IMR-90 (cell line): ENCODE data around the gene KIFC3. TPM values are rescaled to one million over a fixed set of nuclear protein-coding genes. Genes with fewer than 3 reads are reported as not detected.

Experiments used
- ATAC-seq: fragments of 200-7000 bp; cut with Tn5 transposase; 2 replicates; pipeline ENCODE4 v1.9.1; 2020; ENCODE audit warnings: low read depth, mild to moderate bottlenecking, moderate library complexity
- BruUV-seq: library from RNA; stranded (reverse); fragments of 400-500 nt; replicated peaks from 2 replicates; lab custom pipeline; 2021; lab: Mats Ljungman, UMichigan
- CTCF ChIA-PET: fragments of 300-600 bp; formaldehyde crosslinking; extraction: SDS; loops from one replicate; lab custom pipeline; 2021; ENCODE audit warnings: antibody characterized with exemption; lab: Yijun Ruan, JAX
- POLR2A ChIA-PET: fragments of 300-600 bp; sonication (Branson Sonifier 250); formaldehyde crosslinking; loops from one replicate; lab custom pipeline; 2022; ENCODE audit warnings: antibody characterized with exemption; ENCODE audit not compliant: unreplicated experiment; lab: Charles Lee
- DNase-seq: peaks from one replicate; pipeline ENCODE4 v3.0.0; 2013
- H2AFZ ChIP-seq: replicated peaks from 2 replicates; pipeline ENCODE3; 2013; ENCODE audit warnings: low read length, mild to moderate bottlenecking; ENCODE audit not compliant: poor library complexity
- H2AK5ac ChIP-seq: 2 replicates; pipeline ENCODE4 v1.6.1; 2013; ENCODE audit warnings: low read depth, low read length, inconsistent platforms
- H2AK9ac ChIP-seq: replicated peaks from 2 replicates; pipeline ENCODE3; 2013; ENCODE audit warnings: mild to moderate bottlenecking, low read depth, low read length, moderate library complexity; ENCODE audit not compliant: poor library complexity
- H2BK120ac ChIP-seq: 2 replicates; pipeline ENCODE4 v1.6.1; 2013; ENCODE audit warnings: low read depth, low read length, inconsistent platforms
- H2BK15ac ChIP-seq: 3 replicates; pipeline ENCODE4 v1.6.1; 2013; ENCODE audit warnings: low read depth, low read length, inconsistent platforms
- H2BK20ac ChIP-seq: 2 replicates; pipeline ENCODE4 v1.6.1; 2013; ENCODE audit warnings: low read depth, mild to moderate bottlenecking, inconsistent platforms, low read length, moderate library complexity
- H2BK5ac ChIP-seq: 2 replicates; pipeline ENCODE4 v1.6.1; 2013; ENCODE audit warnings: mild to moderate bottlenecking, low read depth, low read length, inconsistent platforms; ENCODE audit not compliant: poor library complexity, severe bottlenecking
- H3K14ac ChIP-seq: replicated peaks from 2 replicates; pipeline ENCODE4 v1.6.1; 2013; ENCODE audit warnings: low read depth, low read length, inconsistent platforms
- H3K18ac ChIP-seq: 2 replicates; pipeline ENCODE4 v1.6.1; 2013; ENCODE audit warnings: low read depth, low read length, control low read depth
- H3K23ac ChIP-seq: 2 replicates; pipeline ENCODE4 v1.6.1; 2013; ENCODE audit warnings: low read depth, low read length, inconsistent platforms
- H3K27ac ChIP-seq: 2 replicates; pipeline ENCODE4 v1.5.1; 2013; ENCODE audit warnings: mild to moderate bottlenecking, control low read depth, low read length; ENCODE audit not compliant: insufficient read depth
- H3K27me3 ChIP-seq: 2 replicates; pipeline ENCODE4 v1.6.1; 2013; ENCODE audit warnings: low read length; ENCODE audit not compliant: control insufficient read depth, insufficient read depth
- H3K36me3 ChIP-seq: 2 replicates; pipeline ENCODE4 v1.6.1; 2013; ENCODE audit warnings: low read length, mixed read lengths; ENCODE audit not compliant: control insufficient read depth, insufficient read depth
- H3K4ac ChIP-seq: 2 replicates; pipeline ENCODE4 v1.6.1; 2013; ENCODE audit warnings: low read depth, low read length, inconsistent platforms
- H3K4me1 ChIP-seq: 2 replicates; pipeline ENCODE4 v1.6.1; 2013; ENCODE audit warnings: low read length, mixed read lengths; ENCODE audit not compliant: control insufficient read depth, insufficient read depth
- H3K4me2 ChIP-seq: 2 replicates; pipeline ENCODE4 v1.6.1; 2013; ENCODE audit warnings: low read depth, mild to moderate bottlenecking, control low read depth, low read length, moderate library complexity
- H3K4me3 ChIP-seq: 2 replicates; pipeline ENCODE4 v1.5.1; 2013; ENCODE audit warnings: low read depth, mild to moderate bottlenecking, control low read depth, low read length, moderate library complexity; ENCODE audit not compliant: insufficient read depth
- H3K56ac ChIP-seq: 2 replicates; pipeline ENCODE4 v1.6.1; 2013; ENCODE audit warnings: low read length, inconsistent platforms; ENCODE audit not compliant: insufficient read depth; ENCODE audit errors: extremely low read depth
- H3K79me1 ChIP-seq, 2 experiments: 2 replicates each; pipeline ENCODE4 v1.6.1; 2013; ENCODE audit warnings: low read length in 2 of 2, inconsistent platforms in 1 of 2, low read depth in 1 of 2
- H3K9ac ChIP-seq: 2 replicates; pipeline ENCODE4 v1.6.1; 2013; ENCODE audit warnings: low read depth, low read length, control low read depth
- H3K9me1 ChIP-seq: 2 replicates; pipeline ENCODE4 v1.6.1; 2013; ENCODE audit warnings: low read length, inconsistent platforms; ENCODE audit not compliant: insufficient read depth
- H3K9me3 ChIP-seq: 2 replicates; pipeline ENCODE4 v1.6.1; 2013; ENCODE audit warnings: low read length; ENCODE audit not compliant: control insufficient read depth, insufficient read depth
- H4K20me1 ChIP-seq: 2 replicates; pipeline ENCODE4 v1.6.1; 2013; ENCODE audit warnings: low read length, inconsistent platforms; ENCODE audit not compliant: insufficient read depth
- H4K5ac ChIP-seq: 2 replicates; pipeline ENCODE4 v1.6.1; 2013; ENCODE audit warnings: mild to moderate bottlenecking, low read depth, low read length, control low read depth
- H4K8ac ChIP-seq, 2 experiments: 2 replicates each; pipeline ENCODE4 v1.6.1; 2013; ENCODE audit warnings: low read depth in 2 of 2, low read length in 2 of 2, control low read depth in 1 of 2, inconsistent platforms in 1 of 2
- H4K91ac ChIP-seq: 2 replicates; pipeline ENCODE4 v1.6.1; 2013; ENCODE audit warnings: low read depth, low read length, inconsistent platforms; ENCODE audit not compliant: insufficient read depth
- BHLHE40 ChIP-seq: fragments of 150-350 bp; IDR thresholded peaks from 2 replicates; pipeline ENCODE4 v1.6.1; 2016; ENCODE audit warnings: mild to moderate bottlenecking, low read depth, low read length
- CHD1 ChIP-seq: IDR thresholded peaks from 2 replicates; pipeline ENCODE4 v1.6.1; 2012; ENCODE audit warnings: low read depth, low read length, improper control_type of control experiment
- ELK1 ChIP-seq: fragments of 150-350 bp; IDR thresholded peaks from 2 replicates; pipeline ENCODE4 v1.6.1; 2016; ENCODE audit warnings: low read depth, mild to moderate bottlenecking, low read length, moderate library complexity, borderline replicate concordance
- MAFK ChIP-seq: IDR thresholded peaks from 2 replicates; pipeline ENCODE4 v1.6.1; 2012; ENCODE audit warnings: low read depth, low read length, improper control_type of control experiment
- MXI1 ChIP-seq: IDR thresholded peaks from 2 replicates; pipeline ENCODE4 v1.6.1; 2012; ENCODE audit warnings: low read depth, mild to moderate bottlenecking, low read length, moderate library complexity, borderline replicate concordance
- NFE2L2 ChIP-seq: fragments of 150-350 bp; IDR thresholded peaks from 2 replicates; pipeline ENCODE4 v1.6.1; 2016; ENCODE audit warnings: low read depth, mild to moderate bottlenecking, low read length
- SMC3 ChIP-seq: fragments of 150-350 bp; IDR thresholded peaks from 2 replicates; pipeline ENCODE4 v1.6.1; 2016; ENCODE audit warnings: low read depth, mild to moderate bottlenecking, antibody characterized with exemption, low read length, moderate library complexity
- USF2 ChIP-seq: fragments of 150-350 bp; IDR thresholded peaks from 2 replicates; pipeline ENCODE4 v1.6.1; 2017; ENCODE audit warnings: mild to moderate bottlenecking, antibody characterized with exemption, low read length, low read depth
- WGBS, 2 experiments: methylation state at CpG; one replicate each; pipeline versions ENCODE4 v1.1.5 to v1.1.7; 2013; ENCODE audit warnings: missing lambda C conversion rate in 2 of 2; ENCODE audit not compliant: insufficient read length in 1 of 2; ENCODE audit errors: extremely low coverage in 2 of 2; 5-methylcytosine and 5-hydroxymethylcytosine counted together
- dilution Hi-C: fragments of 300-500 bp; cut with HindIII; formaldehyde crosslinking; loops from one replicate; pipeline ENCODE4 v1.14.3; 2018; ENCODE audit warnings: low sequenced_read_pairs; ENCODE audit not compliant: unreplicated experiment
- in situ Hi-C: fragments of 300-500 bp; cut with MboI; formaldehyde crosslinking; loops from 3 replicates; pipeline ENCODE4 v1.14.3; 2019; ENCODE audit warnings: low sequenced_read_pairs, inconsistent platforms, mixed read lengths
- intact Hi-C: fragments of 100-400 bp; cut with micrococcal nuclease; formaldehyde crosslinking; loops from 2 replicates; pipeline ENCODE4 v1.10.0; 2022
- polyA plus RNA-seq, 3 experiments: library from polyadenylated mRNA; depleted of rRNA; stranded (reverse); fragments of >200 nt; gene quantifications; 2 replicates each; pipeline ENCODE4 v1.2.3, GENCODE V29; 2012; ENCODE audit warnings: low replicate concordance in 1 of 3
- total RNA-seq: library from RNA; depleted of rRNA; stranded (reverse); fragments of >200 nt; gene quantifications from 2 replicates; pipeline ENCODE4 v1.2.3, GENCODE V29; 2012

KIFC3 gene
- total and polyA plus RNA-seq, 2 of the 4 experiments (the other 2 are of a cell fraction): 48.6 to 62.5 TPM

GRCh38 chr16:57749856-57750452, 52.3 kb downstream of the KIFC3 start:
- ChIA-PET POLR2A (no interaction called here), CTCF (no interaction called here)
- Histone ChIP-seq H3K36me3 (peaks cover 16% of the 10 kb centered on the region), H3K18ac (no peak overlapping the region), H3K27ac (no peak overlapping the region), H3K4me2 (no peak overlapping the region), H3K27me3 (no peaks in the 10 kb centered on the region), H4K8ac (no peak overlapping the region), H3K4me1 (no peaks in the 10 kb centered on the region), H3K9ac (no peak overlapping the region), H2BK120ac (no peak overlapping the region), H4K20me1 (no peaks in the 10 kb centered on the region), H4K5ac (no peak overlapping the region), H3K4me3 (no peak overlapping the region), H3K9me3 (no peaks in the 10 kb centered on the region), H2AFZ (no peak overlapping the region), H2AK9ac (no peak overlapping the region), H3K9me1 (no peaks in the 10 kb centered on the region), H3K23ac (no peak overlapping the region), H3K56ac (no peak overlapping the region), H2BK20ac (no peak overlapping the region), H3K14ac (no peak overlapping the region), H4K91ac (no peak overlapping the region), H2BK15ac (no peak overlapping the region), H2AK5ac (no peak overlapping the region), H3K4ac (no peak overlapping the region), H2BK5ac (no peak overlapping the region), H3K79me1 (no peaks in the 10 kb centered on the region)
- TF ChIP-seq CHD1 (no peak), NFE2L2 (no peak), MAFK (no peak), ELK1 (no peak), USF2 (no peak), SMC3 (no peak), BHLHE40 (no peak), MXI1 (no peak)
- intact Hi-C loops (no loop called here), dilution Hi-C loops (no loop called here), in situ Hi-C loops (loop anchor here (10.0 kb wide), 2 partner anchors 115 to 255 kb away; partner anchors contain the start of genes USB1 and ZNF319)
- BruUV-seq: no TSS peak
- no peak for ATAC-seq
- WGBS, 2 experiments: no CpG with 5 or more reads among the region's 5 CpGs
- DNase-seq: no peak
